ENCODE measurements around the gene ARMH2.
A peak's percentile ranks its signal among the peaks of the same experiment; 100 is the strongest.

ARMH2 gene

GRCh38 chr6:24798740-24799540 lies at the start of gene ARMH2:
ARMH2 (minus strand) TSS chr6:24798917; CDS start chr6:24798857, 60 bp downstream.
- no peak for DNase-seq (ENCODE audit: low spot score)

GRCh38 chr6:24848461-24848860 lies 49.7 kb upstream of the ARMH2 start:
- no peak for DNase-seq (ENCODE audit: low spot score)

- no peak for DNase-seq (ENCODE audit: low spot score)
Observed at GRCh38 chr6:24847402-24847801, 48.7 kb upstream of the ARMH2 start.

GRCh38 chr6:24845578-24845977 lies 46.9 kb upstream of the ARMH2 start:
- DNase-seq (ENCODE audit: low spot score), result no peak

- no peak for DNase-seq (ENCODE audit: low spot score)
Observed at GRCh38 chr6:24844903-24845302, 46.2 kb upstream of the ARMH2 start.

- no peak for DNase-seq (ENCODE audit: low spot score)
Observed at GRCh38 chr6:24844061-24844460, 45.3 kb upstream of the ARMH2 start.

GRCh38 chr6:24840187-24840586 lies 41.5 kb upstream of the ARMH2 start:
- no peak for DNase-seq (ENCODE audit: low spot score)

GRCh38 chr6:24838994-24839393 lies 40.3 kb upstream of the ARMH2 start:
- DNase-seq (ENCODE audit: low spot score), result no peak

- no peak for DNase-seq (ENCODE audit: low spot score)
Observed at GRCh38 chr6:24838081-24838480, 39.4 kb upstream of the ARMH2 start.

GRCh38 chr6:24836109-24836508 lies 37.4 kb upstream of the ARMH2 start:
- no peak for DNase-seq (ENCODE audit: low spot score)

- no peak for DNase-seq (ENCODE audit: low spot score)
Observed at GRCh38 chr6:24833711-24834386, 35.1 kb upstream of the ARMH2 start.

- DNase-seq (ENCODE audit: low spot score), result no peak
Observed at GRCh38 chr6:24832794-24833193, 34.1 kb upstream of the ARMH2 start.

- peak; percentile 67 for DNase-seq (ENCODE audit: low spot score)
Observed at GRCh38 chr6:24831771-24832716, 33.3 kb upstream of the ARMH2 start.

GRCh38 chr6:24829657-24830056 lies 30.9 kb upstream of the ARMH2 start:
- no peak for DNase-seq (ENCODE audit: low spot score)

- no peak for DNase-seq (ENCODE audit: low spot score)
Observed at GRCh38 chr6:24827970-24828369, 29.3 kb upstream of the ARMH2 start.

GRCh38 chr6:24827162-24827561 lies 28.4 kb upstream of the ARMH2 start:
- no peak for DNase-seq (ENCODE audit: low spot score)

- no peak for DNase-seq (ENCODE audit: low spot score)
Observed at GRCh38 chr6:24825130-24825630, 26.5 kb upstream of the ARMH2 start.

- DNase-seq (ENCODE audit: low spot score), result no peak
Observed at GRCh38 chr6:24824142-24824938, 25.6 kb upstream of the ARMH2 start.

- DNase-seq (ENCODE audit: low spot score), result no peak
Observed at GRCh38 chr6:24823185-24823584, 24.5 kb upstream of the ARMH2 start.

- DNase-seq (ENCODE audit: low spot score), result no peak
Observed at GRCh38 chr6:24822696-24823095, 24.0 kb upstream of the ARMH2 start.

GRCh38 chr6:24821860-24822444 lies 23.2 kb upstream of the ARMH2 start:
- DNase-seq (ENCODE audit: low spot score), result no peak
